GM19372 (cell line): ENCODE measurements around the gene POMZP3.
"Not testable (repeated sequence)": the region's sequence is repeated elsewhere in the genome, so short reads cannot be mapped to it uniquely, and the experiment has no call there.

Experiments
- ATAC-seq: cut with Tn5 transposase; IDR thresholded peaks from one replicate; pipeline ENCODE4 v1.9.1; 2021; ENCODE audit warnings: mild to moderate bottlenecking, low read depth, moderate library complexity; ENCODE audit not compliant: unreplicated experiment

Gene POMZP3

GRCh38 chr7:76591033-76591432 is 36.0 kb downstream of the POMZP3 start:
- not testable (repeated sequence) for ATAC-seq

GRCh38 chr7:76588586-76588985 is 38.5 kb downstream of the POMZP3 start:
- ATAC-seq: not testable (repeated sequence)

- not testable (repeated sequence) for ATAC-seq
These were observed 40.3 kb downstream of the POMZP3 start for GRCh38 chr7:76586585-76587315.

- ATAC-seq: not testable (repeated sequence)
These were observed 43.3 kb downstream of the POMZP3 start for GRCh38 chr7:76583636-76584281.

DNA sequence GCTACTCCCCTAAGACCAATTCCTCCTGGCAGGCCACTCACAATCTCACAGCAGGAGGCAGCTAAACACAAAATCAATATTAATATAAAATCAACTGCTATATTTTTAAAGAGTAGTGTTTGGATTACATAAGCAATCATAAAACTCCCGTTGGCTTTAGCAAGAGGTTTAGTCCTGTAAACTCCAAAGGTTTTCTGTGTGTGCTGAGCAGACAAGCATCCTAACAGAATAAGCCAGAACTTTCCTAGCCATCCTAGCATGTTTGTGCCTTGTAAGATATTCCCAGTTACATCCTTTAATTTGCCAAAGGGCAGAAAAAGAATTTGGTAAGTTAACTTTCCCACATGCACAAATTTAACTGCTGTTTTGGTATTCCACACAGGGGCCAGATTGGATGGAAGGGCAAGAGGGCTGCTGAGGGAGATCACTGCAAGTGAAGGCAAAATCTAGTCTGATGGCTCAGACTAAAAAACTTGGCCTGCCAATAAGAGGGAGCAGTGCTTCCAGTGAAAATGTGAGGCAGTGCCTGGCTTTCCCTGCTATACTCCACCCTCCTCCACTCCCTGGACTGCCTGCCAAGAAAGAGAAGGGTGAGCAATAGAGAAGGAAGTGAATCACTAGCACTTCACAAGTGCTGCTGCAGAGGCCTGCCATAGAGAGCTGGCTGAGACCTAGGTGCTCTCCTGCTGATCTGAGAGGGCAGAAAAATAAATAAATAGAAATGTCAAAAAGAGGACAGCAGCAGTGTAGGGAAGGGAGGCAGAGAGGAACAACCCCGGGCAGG is 44.0 kb downstream of the POMZP3 start:
- ATAC-seq: not testable (repeated sequence)

GRCh38 chr7:76575919-76576655 is 51.0 kb downstream of the POMZP3 start:
- not testable (repeated sequence) for ATAC-seq

DNA sequence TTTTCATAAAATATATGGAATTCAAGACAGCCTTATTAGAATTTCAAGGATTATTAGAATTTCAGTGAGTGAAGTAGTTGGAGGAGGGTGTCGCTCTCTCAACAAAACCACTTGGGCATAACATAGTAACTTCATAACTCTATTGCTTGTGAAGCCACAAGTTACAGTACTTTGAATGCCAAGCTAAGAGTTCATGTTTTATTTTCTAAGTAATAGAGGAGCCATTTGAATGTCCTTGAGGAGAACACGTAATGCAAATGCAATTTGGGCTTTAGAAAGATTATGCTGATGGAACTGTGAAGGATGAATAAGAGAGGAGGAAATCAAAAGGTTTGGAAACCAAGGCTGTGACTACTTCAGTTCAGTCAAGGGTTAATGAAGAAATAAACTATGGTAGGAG is 51.6 kb downstream of the POMZP3 start:
- ATAC-seq: not testable (repeated sequence)

DNA sequence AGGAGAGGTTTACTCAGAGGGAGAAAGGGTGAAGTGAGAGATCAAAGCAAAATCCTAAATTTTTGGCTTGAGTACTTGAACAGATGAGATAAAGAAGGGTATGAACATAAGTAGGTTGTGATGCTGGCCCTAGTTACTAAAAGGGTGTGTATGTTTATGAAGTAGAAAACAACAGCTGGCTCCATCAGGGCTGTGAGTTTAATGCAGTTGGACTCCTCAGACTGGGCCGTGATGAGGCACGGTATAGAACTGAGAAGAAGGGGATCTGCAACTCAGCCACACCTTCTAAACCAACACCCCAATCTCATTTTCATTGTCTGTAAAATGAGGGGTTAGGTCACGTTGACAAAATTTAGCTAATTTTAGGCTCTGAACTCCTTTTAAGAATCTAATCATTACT is 54.8 kb downstream of the POMZP3 start:
- not testable (repeated sequence) for ATAC-seq

DNA sequence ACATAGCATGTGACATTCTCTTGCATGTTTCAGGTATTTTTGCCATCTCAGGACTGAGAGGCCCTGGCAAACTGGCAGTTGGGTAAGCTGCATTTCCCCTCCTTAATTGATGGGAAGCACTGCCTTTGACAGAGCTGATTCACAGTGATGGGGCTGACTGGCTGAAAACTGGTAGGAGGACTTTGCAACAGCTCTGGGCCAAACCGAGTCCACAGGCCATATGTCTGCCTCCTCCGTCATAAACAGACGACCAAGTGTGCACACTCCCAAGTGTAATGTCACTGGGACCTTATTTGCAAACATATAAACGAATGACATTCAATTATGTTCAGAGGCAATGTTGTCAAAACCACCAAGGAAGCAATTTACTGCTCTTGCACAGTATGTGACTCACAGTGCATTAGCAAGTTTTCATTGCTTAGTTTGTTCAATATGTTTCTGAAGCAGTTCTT is 56.7 kb downstream of the POMZP3 start:
- not testable (repeated sequence) for ATAC-seq

- not testable (repeated sequence) for ATAC-seq
These were observed 58.3 kb downstream of the POMZP3 start for GRCh38 chr7:76568742-76569141.

GRCh38 chr7:76567753-76568152 is 59.3 kb downstream of the POMZP3 start:
- ATAC-seq: not testable (repeated sequence)

DNA sequence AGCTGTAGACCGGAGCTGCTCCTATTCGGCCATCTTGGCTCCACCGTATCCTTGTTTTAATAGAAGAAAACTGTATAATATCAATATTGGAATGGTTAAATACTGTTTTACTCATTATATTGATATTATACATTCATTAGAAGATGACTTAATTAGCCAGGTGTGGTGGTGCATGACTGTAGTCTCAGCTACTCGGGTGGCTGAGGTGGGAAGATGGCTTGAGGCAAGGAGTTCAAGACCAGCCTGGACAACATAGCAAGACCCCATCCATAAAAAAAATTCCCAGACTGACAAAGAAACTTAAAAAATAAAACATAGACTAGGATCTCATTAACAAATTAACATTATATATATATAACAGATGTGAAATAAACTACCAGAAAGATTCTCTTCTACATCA is 59.8 kb downstream of the POMZP3 start:
- not testable (repeated sequence) for ATAC-seq

DNA sequence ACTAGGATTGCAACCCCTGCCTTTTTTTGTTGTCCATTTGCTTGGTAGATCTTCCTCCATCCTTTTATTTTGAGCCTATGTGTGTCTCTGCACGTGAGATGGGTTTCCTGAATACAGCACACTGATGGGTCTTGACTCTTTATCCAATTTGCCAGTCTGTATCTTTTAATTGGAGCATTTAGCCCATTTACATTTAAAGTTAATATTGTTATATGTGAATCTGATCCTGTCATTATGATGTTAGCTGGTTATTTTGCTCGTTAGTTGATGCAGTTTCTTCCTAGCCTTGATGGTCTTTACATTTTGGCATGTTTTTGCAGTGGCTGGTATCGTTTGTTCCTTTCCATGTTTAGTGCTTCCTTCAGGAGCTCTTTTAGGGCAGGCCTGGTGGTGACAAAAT is 62.1 kb downstream of the POMZP3 start:
- not testable (repeated sequence) for ATAC-seq

DNA sequence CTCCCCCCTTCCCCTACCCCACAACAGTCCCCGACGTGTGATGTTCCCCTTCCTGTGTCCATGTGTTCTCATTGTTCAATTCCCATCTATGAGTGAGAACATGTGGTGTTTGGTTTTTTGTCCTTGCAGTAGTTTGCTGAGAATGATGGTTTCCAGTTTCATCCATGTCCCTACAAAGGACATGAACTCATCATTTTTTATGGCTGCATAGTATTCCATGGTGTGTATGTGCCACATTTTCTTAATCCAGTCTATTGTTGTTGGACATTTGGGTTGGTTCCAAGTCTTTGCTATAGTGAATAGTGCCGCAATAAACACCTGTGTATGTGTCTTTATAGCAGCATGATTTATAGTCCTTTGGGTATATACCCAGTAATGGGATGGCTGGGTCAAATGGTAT is 65.7 kb downstream of the POMZP3 start:
- ATAC-seq: not testable (repeated sequence)

DNA sequence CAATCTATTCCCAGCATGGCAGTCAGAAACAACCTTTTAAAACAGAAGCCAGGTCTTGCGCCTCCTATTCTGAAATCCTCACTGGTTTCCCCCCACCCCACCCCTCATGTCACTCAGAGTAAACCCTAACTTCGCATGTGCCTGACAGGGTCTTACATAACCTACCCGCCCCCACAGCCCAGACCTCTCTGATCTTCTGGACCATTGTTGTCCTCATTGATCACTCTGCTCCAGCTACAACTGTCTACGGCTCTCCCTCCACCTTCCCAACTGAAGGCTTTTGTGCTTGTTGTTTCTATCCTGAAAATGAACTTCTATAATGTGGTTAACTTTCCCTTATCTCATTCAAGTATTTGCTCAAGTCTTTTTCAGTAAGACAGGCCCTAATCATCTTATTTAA is 66.9 kb downstream of the POMZP3 start:
- not testable (repeated sequence) for ATAC-seq
